Endothelial cell of umbilical vein (primary cell): ENCODE data around the gene FKBP14.

Experiments used
- JUN ChIP-seq: IDR thresholded peaks from 2 replicates; pipeline ENCODE4 v1.6.1; 2011; ENCODE audit warnings: borderline replicate concordance, low read depth; ENCODE audit not compliant: insufficient read length, insufficient read depth
- TF ChIP-seq, protein P1 (sequence below), 2 donors: IDR thresholded peaks; 1 replicate in 1 of 2; 2 replicates in 1 of 2; pipeline ENCODE4 v1.5.1; 2011; ENCODE audit warnings: low read length in 2 of 2, mild to moderate bottlenecking in 2 of 2, moderate library complexity in 2 of 2, control low read depth in 1 of 2, inconsistent platforms in 1 of 2, low read depth in 1 of 2; ENCODE audit not compliant: insufficient read depth in 1 of 2; ENCODE audit errors: extremely low read depth in 1 of 2

DNA sequence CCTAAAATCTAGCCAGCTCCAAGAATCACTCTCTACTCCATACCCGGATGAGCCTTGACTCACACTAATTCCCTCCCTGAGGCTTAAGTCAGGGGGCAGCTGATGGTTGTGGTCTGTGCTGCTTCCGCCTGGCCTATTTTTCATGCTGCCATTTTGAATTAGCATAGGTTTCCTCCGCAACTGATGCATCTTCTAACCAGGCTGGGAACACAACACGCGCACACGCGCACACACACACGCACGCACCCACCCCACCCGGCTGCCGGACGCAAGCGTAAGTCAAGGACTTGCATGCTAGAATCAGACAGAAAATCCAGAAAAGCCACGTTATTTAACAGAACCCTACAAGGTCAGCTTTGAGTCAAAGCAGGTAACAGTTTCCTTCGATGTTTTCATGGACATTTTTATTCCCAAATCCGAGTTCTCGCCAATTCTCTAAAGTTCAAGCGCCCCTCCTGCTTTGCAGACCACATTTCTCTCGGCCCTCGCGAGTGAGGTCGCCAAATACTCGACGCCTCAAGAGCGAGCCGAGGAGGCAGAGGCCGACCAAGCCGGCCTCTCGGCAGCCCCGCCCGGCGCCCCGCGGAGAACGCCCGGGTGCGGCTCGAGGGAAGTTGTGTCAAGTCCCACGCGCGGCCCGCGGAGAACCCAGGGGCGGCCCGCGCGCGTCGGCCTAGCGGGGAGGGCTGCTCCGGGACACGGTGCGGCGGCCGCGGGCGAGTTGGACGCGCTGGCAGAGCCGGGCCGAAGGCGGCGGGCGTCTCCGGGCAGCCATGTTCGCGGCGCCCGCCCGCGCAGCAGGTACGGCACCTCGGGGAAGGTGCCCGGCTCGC is 37.9 kb downstream of the FKBP14 start:
- no peak for TF ChIP-seq JUN
- TF ChIP-seq, protein P1, sequence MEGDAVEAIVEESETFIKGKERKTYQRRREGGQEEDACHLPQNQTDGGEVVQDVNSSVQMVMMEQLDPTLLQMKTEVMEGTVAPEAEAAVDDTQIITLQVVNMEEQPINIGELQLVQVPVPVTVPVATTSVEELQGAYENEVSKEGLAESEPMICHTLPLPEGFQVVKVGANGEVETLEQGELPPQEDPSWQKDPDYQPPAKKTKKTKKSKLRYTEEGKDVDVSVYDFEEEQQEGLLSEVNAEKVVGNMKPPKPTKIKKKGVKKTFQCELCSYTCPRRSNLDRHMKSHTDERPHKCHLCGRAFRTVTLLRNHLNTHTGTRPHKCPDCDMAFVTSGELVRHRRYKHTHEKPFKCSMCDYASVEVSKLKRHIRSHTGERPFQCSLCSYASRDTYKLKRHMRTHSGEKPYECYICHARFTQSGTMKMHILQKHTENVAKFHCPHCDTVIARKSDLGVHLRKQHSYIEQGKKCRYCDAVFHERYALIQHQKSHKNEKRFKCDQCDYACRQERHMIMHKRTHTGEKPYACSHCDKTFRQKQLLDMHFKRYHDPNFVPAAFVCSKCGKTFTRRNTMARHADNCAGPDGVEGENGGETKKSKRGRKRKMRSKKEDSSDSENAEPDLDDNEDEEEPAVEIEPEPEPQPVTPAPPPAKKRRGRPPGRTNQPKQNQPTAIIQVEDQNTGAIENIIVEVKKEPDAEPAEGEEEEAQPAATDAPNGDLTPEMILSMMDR (IDR thresholded peaks at IDR 0.05; ENCODE audit: extremely low read depth in 1 of 2, insufficient read depth in 1 of 2, low read depth in 1 of 2, low read length in 2 of 2) = no peak
